Measurements from ENCODE around the gene STAC2. TPM values are rescaled to one million over a fixed set of nuclear protein-coding genes. Genes with fewer than 3 reads are reported as not detected.

Gene STAC2
- total and polyA plus RNA-seq, 2 donors (not counting 1 experiment from before 2014, with no cell fraction given): not detected

DNA sequence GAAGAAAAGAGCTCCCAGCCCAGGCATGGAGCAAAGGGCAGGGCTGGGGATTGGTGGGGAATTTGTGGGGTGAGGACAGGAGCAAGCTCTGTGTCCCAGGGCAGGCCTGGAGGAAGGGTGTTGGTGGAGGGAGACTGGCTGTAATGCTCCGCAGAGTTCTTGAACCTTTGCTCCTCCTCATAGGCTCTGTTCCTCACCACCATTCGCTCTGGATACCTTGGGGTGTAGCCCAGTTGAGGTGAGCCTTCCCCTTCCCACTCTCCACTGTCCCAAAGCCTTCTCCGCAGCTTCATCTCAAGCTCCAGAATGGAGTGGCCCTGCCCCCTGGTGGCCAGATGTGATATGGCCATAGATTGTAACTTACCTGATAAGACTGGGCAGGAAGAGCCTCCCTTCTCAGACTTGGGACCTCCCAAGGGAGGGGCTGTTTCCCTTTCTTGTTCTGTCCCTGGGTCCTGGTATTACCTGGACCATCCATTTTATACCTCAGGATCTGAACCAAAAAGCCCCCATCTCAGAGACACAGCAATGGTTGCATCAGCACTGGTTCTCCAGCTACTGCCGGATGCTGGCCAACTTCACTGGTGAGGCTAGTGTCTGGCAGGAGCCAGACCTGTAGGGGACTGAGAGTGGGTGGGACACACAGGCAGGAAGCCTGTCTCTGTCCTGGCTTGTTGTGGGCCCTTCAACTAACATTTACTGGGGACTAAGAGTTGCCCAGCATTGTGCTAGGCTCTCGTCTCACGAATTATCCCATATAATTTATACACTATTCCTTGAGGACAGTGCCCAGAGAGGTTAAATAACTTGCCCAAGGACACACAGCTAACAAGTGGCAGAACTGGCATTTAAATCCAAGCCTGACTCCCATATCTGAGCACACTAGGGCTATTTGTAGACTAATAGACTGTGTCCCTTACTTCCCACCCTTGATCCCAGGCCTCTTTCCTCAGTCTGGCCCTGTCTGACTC lies 19.1 kb upstream of the STAC2 start:
- WGBS (ENCODE audit: insufficient coverage): 57% methylated on average over 5 of the region's 6 CpGs
- Histone ChIP-seq H3K4me3 (ENCODE audit: control extremely low read depth in 1 of 5, extremely low read depth in 1 of 5, insufficient read depth in 1 of 5, low read depth in 2 of 5, low read length in 4 of 5) (no peak overlapping the region), H3K4me1 (ENCODE audit: control insufficient read depth in 2 of 2, insufficient read depth in 2 of 2, low read length in 2 of 2) (peaks cover 12 to 17% of the 10 kb centered on the region in 2 donors), H3K9ac (ENCODE audit: low read length) (peak overlapping the region; percentile 14), H2AFZ (ENCODE audit: insufficient read depth, low read depth, low read length, poor library complexity, severe bottlenecking) (peak overlapping the region; percentile 21), H3K79me2 (ENCODE audit: control insufficient read depth, insufficient read depth, low read length) (no peaks in the 10 kb centered on the region), H4K20me1 (ENCODE audit: control insufficient read depth, insufficient read depth, low read length, poor library complexity, severe bottlenecking) (no peaks in the 10 kb centered on the region), H3K27ac (ENCODE audit: low read length in 2 of 2) (no peak overlapping the region), H3K9me3 (ENCODE audit: control extremely low read depth in 1 of 3, control insufficient read depth in 2 of 3, insufficient read depth in 1 of 3, low read length in 2 of 3) (no peaks in the 10 kb centered on the region), H3K36me3 (replicated peaks in 1 of 2; ENCODE audit: control extremely low read depth in 1 of 2, control insufficient read depth in 1 of 2, extremely low read depth in 1 of 2, insufficient read depth in 2 of 2, low read length in 1 of 2) (no peaks in the 10 kb centered on the region), H3K27me3 (replicated peaks in 1 of 4; ENCODE audit: control extremely low read depth in 1 of 4, control insufficient read depth in 3 of 4, insufficient read depth in 4 of 4, low read length in 3 of 4) (peaks cover 0 to 4% (median 0%) of the 10 kb centered on the region in 4 experiments), H3K4me2 (replicated peaks; ENCODE audit: low read depth, low read length, poor library complexity, severe bottlenecking) (peak overlapping the region; percentile 68)
- POLR2A ChIA-PET: interaction anchor here (0.6 to 2.0 kb wide), 6 partner anchors 34 to 511 kb away, joined by 4 to 19 read pairs (median 6); partner anchors contain the start of gene RPL19
- no peaks in the 10 kb centered on the region for H3K9me3 Mint-ChIP-seq (ENCODE audit: insufficient read depth)
- ATAC-seq (ENCODE audit: low read depth) (peak; percentile 80), DNase-seq (peak; percentile 87)
- no peak overlapping the region for H3K27ac Mint-ChIP-seq
- TF ChIP-seq EZH2 (IDR thresholded peaks at IDR 0.05; ENCODE audit: borderline replicate concordance, insufficient read depth, low read depth, low read length, poor library complexity, severe bottlenecking): no peak
- TF ChIP-seq, protein P1, sequence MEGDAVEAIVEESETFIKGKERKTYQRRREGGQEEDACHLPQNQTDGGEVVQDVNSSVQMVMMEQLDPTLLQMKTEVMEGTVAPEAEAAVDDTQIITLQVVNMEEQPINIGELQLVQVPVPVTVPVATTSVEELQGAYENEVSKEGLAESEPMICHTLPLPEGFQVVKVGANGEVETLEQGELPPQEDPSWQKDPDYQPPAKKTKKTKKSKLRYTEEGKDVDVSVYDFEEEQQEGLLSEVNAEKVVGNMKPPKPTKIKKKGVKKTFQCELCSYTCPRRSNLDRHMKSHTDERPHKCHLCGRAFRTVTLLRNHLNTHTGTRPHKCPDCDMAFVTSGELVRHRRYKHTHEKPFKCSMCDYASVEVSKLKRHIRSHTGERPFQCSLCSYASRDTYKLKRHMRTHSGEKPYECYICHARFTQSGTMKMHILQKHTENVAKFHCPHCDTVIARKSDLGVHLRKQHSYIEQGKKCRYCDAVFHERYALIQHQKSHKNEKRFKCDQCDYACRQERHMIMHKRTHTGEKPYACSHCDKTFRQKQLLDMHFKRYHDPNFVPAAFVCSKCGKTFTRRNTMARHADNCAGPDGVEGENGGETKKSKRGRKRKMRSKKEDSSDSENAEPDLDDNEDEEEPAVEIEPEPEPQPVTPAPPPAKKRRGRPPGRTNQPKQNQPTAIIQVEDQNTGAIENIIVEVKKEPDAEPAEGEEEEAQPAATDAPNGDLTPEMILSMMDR (IDR thresholded peaks at IDR 0.05): peak; percentile 97
- CTCF ChIA-PET: interaction anchor here (0.7 to 21.4 kb wide), 33 partner anchors 7 to 591 kb away, joined by 3 to 707 read pairs (median 3); partner anchors contain the start of genes ARL5C, PLXDC1 and RPL19
- peaks cover 17% of the 10 kb centered on the region for H3K4me1 Mint-ChIP-seq
- peak overlapping the region; percentile 73 for H3K4me3 Mint-ChIP-seq
- intact Hi-C loops (cut with micrococcal nuclease): loop anchor here (1.0 kb wide), 4 partner anchors 38 to 262 kb away; no protein-coding TSS in a partner anchor
- peaks cover 2% of the 10 kb centered on the region for H3K27me3 Mint-ChIP-seq
